Measurements from ENCODE around the gene PPEF1.

- TF ChIP-seq CTCF (IDR thresholded peaks at IDR 0.05; ENCODE audit: low read depth, low read length, poor library complexity, severe bottlenecking), result no peak
- TF ChIP-seq EZH2phosphoT487 (IDR thresholded peaks at IDR 0.05; ENCODE audit: borderline replicate concordance, low read length), result no peak
Measured at GRCh38 chrX:18681996-18682395, 25.4 kb upstream of the PPEF1 start.

Data from DOHH2 (cell line).